GM12878 (cell line): Measurements from ENCODE around the gene ITPRIPL2. TPM values are rescaled to one million over a fixed set of nuclear protein-coding genes. Genes with fewer than 3 reads are reported as not detected.

Experiments
- BHLHE40 ChIP-seq, 2 experiments: fragments of 450-650 bp in 1 of 2; IDR thresholded peaks; 2 replicates each; pipeline ENCODE4 v1.6.1; 2011 to 2017; ENCODE audit warnings: low read depth in 2 of 2, borderline replicate concordance in 1 of 2, improper control_type of control experiment in 1 of 2, low read length in 1 of 2, mild to moderate bottlenecking in 1 of 2
- BMI1 ChIP-seq: fragments of 450-650 bp; IDR thresholded peaks from 2 replicates; pipeline ENCODE4 v1.6.1; 2016; ENCODE audit warnings: mild to moderate bottlenecking, moderate library complexity, borderline replicate concordance
- CBX3 ChIP-seq: fragments of 200-600 bp; sonication (generic); IDR thresholded peaks from 2 replicates; pipeline ENCODE4 v1.6.1; 2016; ENCODE audit warnings: low read depth, borderline replicate concordance
- HCFC1 ChIP-seq: fragments of 150-350 bp; IDR thresholded peaks from 2 replicates; pipeline ENCODE4 v1.6.1; 2014; ENCODE audit warnings: low read length
- KAT2A ChIP-seq: conservative IDR thresholded peaks from 2 replicates; pipeline ENCODE4 v1.6.1; 2011; ENCODE audit warnings: low read depth, low read length; ENCODE audit not compliant: control insufficient read depth
- NFYA ChIP-seq: IDR thresholded peaks from 2 replicates; pipeline ENCODE4 v1.6.1; 2011; ENCODE audit warnings: low read depth, mild to moderate bottlenecking, low read length, improper control_type of control experiment, borderline replicate concordance
- RAD51 ChIP-seq: fragments of 450-650 bp; IDR thresholded peaks from 2 replicates; pipeline ENCODE4 v1.6.1; 2016; ENCODE audit warnings: moderate library complexity, mild to moderate bottlenecking, inconsistent platforms
- RFX5 ChIP-seq: IDR thresholded peaks from 2 replicates; pipeline ENCODE4 v1.6.1; 2011; ENCODE audit warnings: low read depth, low read length, improper control_type of control experiment
- SIX5 ChIP-seq: IDR thresholded peaks from 2 replicates; pipeline ENCODE4 v1.6.1; 2011; ENCODE audit warnings: mild to moderate bottlenecking, low read depth, low read length, moderate library complexity; ENCODE audit not compliant: severe bottlenecking
- TCF12 ChIP-seq: IDR thresholded peaks from 2 replicates; pipeline ENCODE4 v1.6.1; 2011; ENCODE audit warnings: low read depth, mild to moderate bottlenecking, low read length
- TCF3 ChIP-seq: IDR thresholded peaks from 2 replicates; pipeline ENCODE4 v1.6.1; 2012; ENCODE audit warnings: low read depth, mild to moderate bottlenecking, low read length, borderline replicate concordance; ENCODE audit not compliant: insufficient read depth
- ZNF207 ChIP-seq: fragments of 450-650 bp; IDR thresholded peaks from 2 replicates; pipeline ENCODE4 v1.6.1; 2014; ENCODE audit warnings: antibody characterized with exemption, mild to moderate bottlenecking, borderline replicate concordance
- ZNF24 ChIP-seq: fragments of 450-650 bp; IDR thresholded peaks from 2 replicates; pipeline ENCODE4 v1.6.1; 2017; ENCODE audit warnings: antibody characterized with exemption, mild to moderate bottlenecking
- ZNF274 ChIP-seq: IDR thresholded peaks from one replicate; pipeline ENCODE4 v1.8.0; 2011; ENCODE audit not compliant: insufficient read length, insufficient read depth
- ZNF384 ChIP-seq: IDR thresholded peaks from 2 replicates; pipeline ENCODE4 v1.6.1; 2012; ENCODE audit warnings: low read depth, mild to moderate bottlenecking, low read length, improper control_type of control experiment, borderline replicate concordance
- polyA plus RNA-seq, 11 experiments: library from polyadenylated mRNA; depleted of rRNA in 4 of 11; unstranded in 6 of 11; stranded (reverse) in 5 of 11; fragments of >200 nt; fragmentation: Nextera tagmentation in 4 of 11; fragmentation: Illumina TruSeq in 1 of 11; extraction: Ambion mirVana in 4 of 11; extraction: Trizol in 1 of 11; gene quantifications; 1 replicate in 1 of 11; 2 replicates in 10 of 11; pipeline versions ENCODE4 v1.2.1 to v1.2.3, GENCODE V29; 2011 to 2016; ENCODE audit warnings: inconsistent platforms in 2 of 11, missing spikeins in 2 of 11, low read depth in 1 of 11
- total RNA-seq, 4 experiments: library from RNA; depleted of rRNA in 3 of 4; stranded (reverse); fragments of >200 nt in 3 of 4; fragmentation: Illumina TruSeq in 1 of 4; extraction: Trizol in 1 of 4; gene quantifications; 2 replicates each; pipeline versions ENCODE4 v1.2.1 to v1.2.3, GENCODE V29; 2013 to 2021
- TF ChIP-seq, protein P1 (sequence below): fragments of 150-350 bp; IDR thresholded peaks from 2 replicates; pipeline ENCODE4 v1.6.1; 2016; ENCODE audit warnings: low read depth, low read length
- TF ChIP-seq, protein P2 (sequence below): IDR thresholded peaks from 2 replicates; pipeline ENCODE4 v1.6.1; 2012; ENCODE audit warnings: improper control_type of control experiment, low read depth, low read length; ENCODE audit not compliant: insufficient replicate concordance
- TF ChIP-seq, protein P3 (sequence below): IDR thresholded peaks from 2 replicates; pipeline ENCODE4 v1.6.1; 2011; ENCODE audit warnings: low read depth, mild to moderate bottlenecking, low read length, moderate library complexity, borderline replicate concordance; ENCODE audit errors: extremely low read depth

Gene ITPRIPL2
- total and polyA plus RNA-seq, 10 of the 15 experiments (the other 5 are each of a cell fraction or from before 2014, with no cell fraction given): 0.48 to 14.3 (median 3.5) TPM

DNA sequence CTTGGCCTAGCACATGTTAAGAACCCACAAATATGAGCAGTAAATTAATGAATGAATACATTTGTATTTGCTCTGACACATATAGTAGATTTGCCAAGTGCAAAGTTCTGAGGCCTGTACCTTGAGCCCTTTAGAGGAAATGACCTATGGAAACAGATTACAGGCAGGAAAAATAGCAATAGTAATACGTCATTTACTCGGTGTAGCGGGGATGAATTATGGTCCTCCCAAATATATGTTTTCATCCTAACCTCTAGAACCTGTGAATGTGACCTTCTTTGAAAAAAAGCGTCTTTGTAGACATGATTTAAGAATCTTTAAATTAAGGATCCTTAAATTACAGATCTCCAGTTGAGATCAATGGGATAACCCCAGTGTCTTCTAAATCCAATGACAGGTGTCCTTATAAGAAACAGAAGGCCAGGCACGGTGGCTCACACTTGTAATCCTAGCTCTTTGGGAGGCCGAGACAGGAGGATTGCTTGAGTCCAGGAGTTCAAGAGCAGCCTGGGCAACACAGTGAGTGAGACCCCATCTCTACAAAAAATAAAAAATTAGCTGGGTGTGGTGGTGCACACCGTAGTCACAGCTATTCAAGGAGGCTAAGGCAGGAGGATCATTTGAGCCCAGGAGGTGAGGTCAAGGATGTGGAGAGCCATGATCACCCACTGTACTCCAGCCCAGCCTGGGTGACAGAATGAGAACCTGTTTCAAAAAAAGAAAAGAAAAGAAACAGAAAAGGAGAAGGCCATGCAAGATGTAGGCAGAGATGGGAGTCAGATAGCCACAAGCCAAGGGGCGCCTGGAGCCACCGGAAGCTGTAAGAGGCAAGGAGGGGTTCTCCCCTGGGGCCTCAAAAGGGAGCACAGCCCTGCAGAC, 5.1 kb upstream of the ITPRIPL2 start (continued):
- TF ChIP-seq, protein P1, sequence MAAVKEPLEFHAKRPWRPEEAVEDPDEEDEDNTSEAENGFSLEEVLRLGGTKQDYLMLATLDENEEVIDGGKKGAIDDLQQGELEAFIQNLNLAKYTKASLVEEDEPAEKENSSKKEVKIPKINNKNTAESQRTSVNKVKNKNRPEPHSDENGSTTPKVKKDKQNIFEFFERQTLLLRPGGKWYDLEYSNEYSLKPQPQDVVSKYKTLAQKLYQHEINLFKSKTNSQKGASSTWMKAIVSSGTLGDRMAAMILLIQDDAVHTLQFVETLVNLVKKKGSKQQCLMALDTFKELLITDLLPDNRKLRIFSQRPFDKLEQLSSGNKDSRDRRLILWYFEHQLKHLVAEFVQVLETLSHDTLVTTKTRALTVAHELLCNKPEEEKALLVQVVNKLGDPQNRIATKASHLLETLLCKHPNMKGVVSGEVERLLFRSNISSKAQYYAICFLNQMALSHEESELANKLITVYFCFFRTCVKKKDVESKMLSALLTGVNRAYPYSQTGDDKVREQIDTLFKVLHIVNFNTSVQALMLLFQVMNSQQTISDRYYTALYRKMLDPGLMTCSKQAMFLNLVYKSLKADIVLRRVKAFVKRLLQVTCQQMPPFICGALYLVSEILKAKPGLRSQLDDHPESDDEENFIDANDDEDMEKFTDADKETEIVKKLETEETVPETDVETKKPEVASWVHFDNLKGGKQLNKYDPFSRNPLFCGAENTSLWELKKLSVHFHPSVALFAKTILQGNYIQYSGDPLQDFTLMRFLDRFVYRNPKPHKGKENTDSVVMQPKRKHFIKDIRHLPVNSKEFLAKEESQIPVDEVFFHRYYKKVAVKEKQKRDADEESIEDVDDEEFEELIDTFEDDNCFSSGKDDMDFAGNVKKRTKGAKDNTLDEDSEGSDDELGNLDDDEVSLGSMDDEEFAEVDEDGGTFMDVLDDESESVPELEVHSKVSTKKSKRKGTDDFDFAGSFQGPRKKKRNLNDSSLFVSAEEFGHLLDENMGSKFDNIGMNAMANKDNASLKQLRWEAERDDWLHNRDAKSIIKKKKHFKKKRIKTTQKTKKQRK: no peak
- no peak for TF ChIP-seq NFYA
- TF ChIP-seq RFX5: no peak
- no peak for TF ChIP-seq RAD51
- TF ChIP-seq ZNF207: no peak
- TF ChIP-seq ZNF384: no peak
- TF ChIP-seq HCFC1: no peak
- no peak for TF ChIP-seq ZNF24
- no peak for TF ChIP-seq BHLHE40 (IDR thresholded peaks at IDR 0.05; ENCODE audit: borderline replicate concordance in 1 of 2, low read depth in 2 of 2, low read length in 1 of 2)
- TF ChIP-seq SIX5: no peak
- no peak for TF ChIP-seq ZNF274
- TF ChIP-seq TCF12: no peak
- no peak for TF ChIP-seq CBX3
- TF ChIP-seq, protein P2, sequence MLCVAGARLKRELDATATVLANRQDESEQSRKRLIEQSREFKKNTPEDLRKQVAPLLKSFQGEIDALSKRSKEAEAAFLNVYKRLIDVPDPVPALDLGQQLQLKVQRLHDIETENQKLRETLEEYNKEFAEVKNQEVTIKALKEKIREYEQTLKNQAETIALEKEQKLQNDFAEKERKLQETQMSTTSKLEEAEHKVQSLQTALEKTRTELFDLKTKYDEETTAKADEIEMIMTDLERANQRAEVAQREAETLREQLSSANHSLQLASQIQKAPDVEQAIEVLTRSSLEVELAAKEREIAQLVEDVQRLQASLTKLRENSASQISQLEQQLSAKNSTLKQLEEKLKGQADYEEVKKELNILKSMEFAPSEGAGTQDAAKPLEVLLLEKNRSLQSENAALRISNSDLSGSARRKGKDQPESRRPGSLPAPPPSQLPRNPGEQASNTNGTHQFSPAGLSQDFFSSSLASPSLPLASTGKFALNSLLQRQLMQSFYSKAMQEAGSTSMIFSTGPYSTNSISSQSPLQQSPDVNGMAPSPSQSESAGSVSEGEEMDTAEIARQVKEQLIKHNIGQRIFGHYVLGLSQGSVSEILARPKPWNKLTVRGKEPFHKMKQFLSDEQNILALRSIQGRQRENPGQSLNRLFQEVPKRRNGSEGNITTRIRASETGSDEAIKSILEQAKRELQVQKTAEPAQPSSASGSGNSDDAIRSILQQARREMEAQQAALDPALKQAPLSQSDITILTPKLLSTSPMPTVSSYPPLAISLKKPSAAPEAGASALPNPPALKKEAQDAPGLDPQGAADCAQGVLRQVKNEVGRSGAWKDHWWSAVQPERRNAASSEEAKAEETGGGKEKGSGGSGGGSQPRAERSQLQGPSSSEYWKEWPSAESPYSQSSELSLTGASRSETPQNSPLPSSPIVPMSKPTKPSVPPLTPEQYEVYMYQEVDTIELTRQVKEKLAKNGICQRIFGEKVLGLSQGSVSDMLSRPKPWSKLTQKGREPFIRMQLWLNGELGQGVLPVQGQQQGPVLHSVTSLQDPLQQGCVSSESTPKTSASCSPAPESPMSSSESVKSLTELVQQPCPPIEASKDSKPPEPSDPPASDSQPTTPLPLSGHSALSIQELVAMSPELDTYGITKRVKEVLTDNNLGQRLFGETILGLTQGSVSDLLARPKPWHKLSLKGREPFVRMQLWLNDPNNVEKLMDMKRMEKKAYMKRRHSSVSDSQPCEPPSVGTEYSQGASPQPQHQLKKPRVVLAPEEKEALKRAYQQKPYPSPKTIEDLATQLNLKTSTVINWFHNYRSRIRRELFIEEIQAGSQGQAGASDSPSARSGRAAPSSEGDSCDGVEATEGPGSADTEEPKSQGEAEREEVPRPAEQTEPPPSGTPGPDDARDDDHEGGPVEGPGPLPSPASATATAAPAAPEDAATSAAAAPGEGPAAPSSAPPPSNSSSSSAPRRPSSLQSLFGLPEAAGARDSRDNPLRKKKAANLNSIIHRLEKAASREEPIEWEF: no peak
- no peak for TF ChIP-seq KAT2A
- TF ChIP-seq TCF3: no peak
- no peak for TF ChIP-seq BMI1
- TF ChIP-seq, protein P3, sequence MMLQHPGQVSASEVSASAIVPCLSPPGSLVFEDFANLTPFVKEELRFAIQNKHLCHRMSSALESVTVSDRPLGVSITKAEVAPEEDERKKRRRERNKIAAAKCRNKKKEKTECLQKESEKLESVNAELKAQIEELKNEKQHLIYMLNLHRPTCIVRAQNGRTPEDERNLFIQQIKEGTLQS: no peak
